ENCODE results near the gene AKAP6.

The AKAP6 gene

DNA sequence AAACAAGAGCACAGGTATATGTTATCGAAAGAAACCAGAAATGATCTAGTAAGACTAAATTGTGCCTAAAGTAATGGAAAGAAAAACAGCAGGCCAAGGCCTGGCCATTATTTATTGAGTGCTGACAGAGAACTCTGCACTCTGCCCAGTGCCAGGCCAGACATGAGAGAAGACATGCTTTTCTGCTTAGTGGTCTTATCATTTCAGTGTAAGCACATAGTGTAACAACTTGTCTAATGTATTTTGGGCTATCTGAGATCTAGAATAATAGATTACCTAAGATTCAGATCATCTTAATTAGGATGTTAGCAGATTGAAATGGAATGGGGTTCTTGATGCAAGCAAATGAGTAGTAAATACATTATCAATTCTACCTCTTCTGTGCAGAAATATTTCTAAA, 278.3 kb downstream of the AKAP6 start:
- no peaks in the 10 kb centered on the region for H3K27me3 ChIP-seq (ENCODE audit: control insufficient read depth, low read length)
- no peaks in the 10 kb centered on the region for H3K79me2 ChIP-seq (ENCODE audit: control insufficient read depth, low read length)
- no peak for TF ChIP-seq EZH2phosphoT487 (IDR thresholded peaks at IDR 0.05; ENCODE audit: borderline replicate concordance, low read length)
- TF ChIP-seq CTCF (IDR thresholded peaks at IDR 0.05; ENCODE audit: low read depth, low read length, poor library complexity, severe bottlenecking) = no peak

GRCh38 chr14:32608857-32609256, 279.8 kb downstream of the AKAP6 start:
- TF ChIP-seq EZH2phosphoT487 (IDR thresholded peaks at IDR 0.05; ENCODE audit: borderline replicate concordance, low read length) (no peak), CTCF (IDR thresholded peaks at IDR 0.05; ENCODE audit: low read depth, low read length, poor library complexity, severe bottlenecking) (no peak)
- no peak overlapping the region for H3K4me2 ChIP-seq (ENCODE audit: low read length)
- H3K27me3 ChIP-seq (ENCODE audit: control insufficient read depth, low read length) = no peaks in the 10 kb centered on the region
- H3K36me3 ChIP-seq (ENCODE audit: control insufficient read depth, low read length) = no peaks in the 10 kb centered on the region
- no peak overlapping the region for H3K4me3 ChIP-seq (ENCODE audit: low read length)
- no peaks in the 10 kb centered on the region; the same call in 1 of the 2 replicates for H3K9me2 ChIP-seq (replicated peaks; ENCODE audit: control insufficient read depth, low read length)
- H3K9me3 ChIP-seq (ENCODE audit: control insufficient read depth, insufficient read depth, low read length) = no peaks in the 10 kb centered on the region
- H3K4me1 ChIP-seq (ENCODE audit: control insufficient read depth, low read length) = no peaks in the 10 kb centered on the region
- H3K79me2 ChIP-seq (ENCODE audit: control insufficient read depth, low read length) = no peaks in the 10 kb centered on the region
- H3F3A ChIP-seq (ENCODE audit: control insufficient read depth, insufficient read depth) = no peaks in the 10 kb centered on the region
- no peak overlapping the region for H3K27ac ChIP-seq (ENCODE audit: low read depth, low read length)
- no peaks in the 10 kb centered on the region for H4K20me1 ChIP-seq (ENCODE audit: control insufficient read depth, insufficient read depth, low read depth, low read length)

More for the DNA sequence above, 278.3 kb downstream of the AKAP6 start:
- no peak overlapping the region for H3K27ac ChIP-seq (ENCODE audit: low read depth, low read length)
- H3F3A ChIP-seq (ENCODE audit: control insufficient read depth, insufficient read depth) = no peaks in the 10 kb centered on the region
- H3K4me1 ChIP-seq (ENCODE audit: control insufficient read depth, low read length) = no peaks in the 10 kb centered on the region
- H3K4me2 ChIP-seq (ENCODE audit: low read length) = no peak overlapping the region
- H3K9me3 ChIP-seq (ENCODE audit: control insufficient read depth, insufficient read depth, low read length) = no peaks in the 10 kb centered on the region
- no peaks in the 10 kb centered on the region for H3K36me3 ChIP-seq (ENCODE audit: control insufficient read depth, low read length)
- no peaks in the 10 kb centered on the region for H4K20me1 ChIP-seq (ENCODE audit: control insufficient read depth, insufficient read depth, low read depth, low read length)
- no peaks in the 10 kb centered on the region for H3K9me2 ChIP-seq (replicated peaks; ENCODE audit: control insufficient read depth, low read length)
- H3K4me3 ChIP-seq (ENCODE audit: low read length) = no peak overlapping the region

DNA sequence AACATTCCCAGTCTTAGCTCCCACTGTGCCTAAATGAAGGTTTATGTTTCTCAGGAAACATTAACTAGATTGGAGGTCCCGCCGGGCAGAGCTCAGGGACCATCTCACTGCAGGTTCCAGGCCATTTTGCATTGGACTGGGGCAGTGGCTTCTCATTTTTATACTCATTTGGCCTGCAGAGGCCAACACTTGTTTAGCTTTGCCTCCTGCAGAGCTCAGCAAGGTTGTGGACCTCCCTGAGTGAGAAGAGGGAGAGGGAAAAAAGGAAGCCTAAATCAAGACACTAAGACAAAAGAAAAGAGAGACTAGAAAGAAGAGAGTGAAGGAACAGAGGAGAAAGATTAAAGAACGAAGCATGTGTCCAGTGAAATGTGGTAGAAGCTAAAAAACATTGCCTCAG, 280.3 kb downstream of the AKAP6 start:
- no peak for TF ChIP-seq CTCF (IDR thresholded peaks at IDR 0.05; ENCODE audit: low read depth, low read length, poor library complexity, severe bottlenecking)
- no peak for TF ChIP-seq EZH2phosphoT487 (IDR thresholded peaks at IDR 0.05; ENCODE audit: borderline replicate concordance, low read length)
- H3K36me3 ChIP-seq (ENCODE audit: control insufficient read depth, low read length) = no peaks in the 10 kb centered on the region
- no peaks in the 10 kb centered on the region for H4K20me1 ChIP-seq (ENCODE audit: control insufficient read depth, insufficient read depth, low read depth, low read length)
- no peaks in the 10 kb centered on the region for H3K79me2 ChIP-seq (ENCODE audit: control insufficient read depth, low read length)
- no peaks in the 10 kb centered on the region; the same call in 1 of the 2 replicates for H3K9me2 ChIP-seq (replicated peaks; ENCODE audit: control insufficient read depth, low read length)
- no peaks in the 10 kb centered on the region for H3K9me3 ChIP-seq (ENCODE audit: control insufficient read depth, insufficient read depth, low read length)
- H3K27ac ChIP-seq (ENCODE audit: low read depth, low read length) = no peak overlapping the region
- H3F3A ChIP-seq (ENCODE audit: control insufficient read depth, insufficient read depth) = no peaks in the 10 kb centered on the region
- H3K4me1 ChIP-seq (ENCODE audit: control insufficient read depth, low read length) = no peaks in the 10 kb centered on the region
- H3K4me3 ChIP-seq (ENCODE audit: low read length) = no peak overlapping the region
- H3K4me2 ChIP-seq (ENCODE audit: low read length) = no peak overlapping the region
- no peaks in the 10 kb centered on the region for H3K27me3 ChIP-seq (ENCODE audit: control insufficient read depth, low read length)
